GM12878 (cell line): Measurements from ENCODE around the gene SLC39A5. TPM values are rescaled to one million over a fixed set of nuclear protein-coding genes. Genes with fewer than 3 reads are reported as not detected.

Source experiments
- ATAC-seq: fragments of 200-7000 bp; cut with Tn5 transposase; 3 replicates; pipeline ENCODE4 v1.9.1; 2020; ENCODE audit warnings: mild to moderate bottlenecking, moderate library complexity
- BruUV-seq: library from RNA; stranded (reverse); fragments of 400-500 nt; replicated peaks from 2 replicates; lab custom pipeline; 2021; lab: Mats Ljungman, UMichigan
- CTCF ChIA-PET: fragments of 300-600 bp; sonication (Branson Sonifier 250); formaldehyde crosslinking; extraction: SDS; loops from one replicate; lab custom pipeline; 2021; ENCODE audit warnings: inconsistent platforms; lab: Yijun Ruan, JAX
- POLR2A ChIA-PET: fragments of 350-600 bp; formaldehyde crosslinking; extraction: SDS; loops from one replicate; lab custom pipeline; 2021; ENCODE audit warnings: inconsistent platforms; lab: Charles Lee
- RAD21 ChIA-PET: fragments of 300-600 bp; sonication (Branson Sonifier 250); formaldehyde crosslinking; loops from one replicate; lab custom pipeline; 2023; ENCODE audit warnings: antibody characterized with exemption; ENCODE audit not compliant: unreplicated experiment; lab: Charles Lee
- SMC1A ChIA-PET: fragments of 300-600 bp; sonication (Branson Sonifier 250); formaldehyde crosslinking; loops from one replicate; lab custom pipeline; 2023; ENCODE audit not compliant: unreplicated experiment, uncharacterized antibody; lab: Charles Lee
- DNase-seq: peaks from one replicate; pipeline ENCODE4 v3.0.0-alpha.2; 2011; ENCODE audit warnings: low read depth, low spot score
- FAIRE-seq: peaks from 3 replicates; lab custom pipeline; 2011; peaks lifted over from hg19 to GRCh38; lab: Jason Lieb, UNC
- H2AFZ ChIP-seq: 2 replicates; pipeline ENCODE4 v1.6.0; 2011; ENCODE audit warnings: low read depth, low read length, control low read depth; ENCODE audit not compliant: control insufficient read depth
- H3K27ac ChIP-seq: 2 replicates; pipeline ENCODE4 v1.5.1; 2011; ENCODE audit warnings: control low read depth; ENCODE audit not compliant: control insufficient read depth, insufficient read depth
- H3K27me3 ChIP-seq, 2 experiments: replicated peaks in 1 of 2; 2 replicates each; pipeline versions ENCODE4 v1.6.0 to v1.6.1; 2011; ENCODE audit warnings: low read length in 1 of 2; ENCODE audit not compliant: control insufficient read depth in 2 of 2, insufficient read depth in 2 of 2
- H3K36me3 ChIP-seq, 2 experiments: 2 replicates each; pipeline ENCODE4 v1.5.1; 2011; ENCODE audit warnings: low read length in 1 of 2; ENCODE audit not compliant: control insufficient read depth in 2 of 2, insufficient read depth in 2 of 2
- H3K4me1 ChIP-seq: 2 replicates; pipeline ENCODE4 v1.6.1; 2011; ENCODE audit warnings: mild to moderate bottlenecking, low read length, moderate library complexity, mixed read lengths; ENCODE audit not compliant: control insufficient read depth, insufficient read depth
- H3K4me2 ChIP-seq: 2 replicates; pipeline ENCODE4 v1.6.0; 2011; ENCODE audit warnings: control low read depth; ENCODE audit not compliant: control insufficient read depth, insufficient read depth
- H3K4me3 ChIP-seq: fragments of 200-600 bp; sonication (generic); 2 replicates; pipeline ENCODE4 v1.5.1; 2016
- H3K79me2 ChIP-seq: 2 replicates; pipeline ENCODE4 v1.6.0; 2011; ENCODE audit warnings: low read length; ENCODE audit not compliant: control insufficient read depth, insufficient read depth
- H3K9ac ChIP-seq: 2 replicates; pipeline ENCODE4 v1.8.0; 2011; ENCODE audit warnings: low read length, control low read depth, mixed read lengths; ENCODE audit not compliant: control insufficient read depth, insufficient read depth
- H3K9me3 ChIP-seq: replicated peaks from 3 replicates; pipeline ENCODE4 v1.5.1; 2011; ENCODE audit warnings: mild to moderate bottlenecking, low read length; ENCODE audit not compliant: control insufficient read depth, insufficient read depth
- H4K20me1 ChIP-seq: 2 replicates; pipeline ENCODE4 v1.6.0; 2011; ENCODE audit not compliant: control insufficient read depth, insufficient read depth
- EED ChIP-seq: sonication (generic); IDR thresholded peaks from 2 replicates; pipeline ENCODE4 v1.6.1; 2016; ENCODE audit warnings: antibody characterized with exemption, low read depth
- GATAD2B ChIP-seq: fragments of 450-650 bp; conservative IDR thresholded peaks from 2 replicates; pipeline ENCODE4 v1.6.1; 2017; ENCODE audit warnings: low read depth, mild to moderate bottlenecking, moderate library complexity
- HDGF ChIP-seq: fragments of 450-650 bp; IDR thresholded peaks from 2 replicates; pipeline ENCODE4 v1.6.1; 2016; ENCODE audit warnings: antibody characterized with exemption
- MYB ChIP-seq: fragments of 150-350 bp; IDR thresholded peaks from 2 replicates; pipeline ENCODE4 v1.6.1; 2014; ENCODE audit warnings: mild to moderate bottlenecking, low read depth, low read length, borderline replicate concordance
- MYC ChIP-seq: IDR thresholded peaks from 2 replicates; pipeline ENCODE4 v1.6.1; 2011; ENCODE audit warnings: mild to moderate bottlenecking, low read length, moderate library complexity, inconsistent platforms; ENCODE audit not compliant: insufficient read depth, insufficient replicate concordance, insufficient read length, severe bottlenecking
- NFIC ChIP-seq: IDR thresholded peaks from 2 replicates; pipeline ENCODE4 v1.6.1; 2012; ENCODE audit warnings: low read depth, mild to moderate bottlenecking, inconsistent platforms, low read length, moderate library complexity
- POLR2AphosphoS2 ChIP-seq: IDR thresholded peaks from 2 replicates; pipeline ENCODE4 v1.6.1; 2011; ENCODE audit warnings: low read depth, mild to moderate bottlenecking, low read length, improper control_type of control experiment, moderate library complexity
- RAD21 ChIP-seq: IDR thresholded peaks from 2 replicates; pipeline ENCODE4 v1.6.1; 2011; ENCODE audit warnings: mild to moderate bottlenecking, low read depth, low read length, moderate library complexity; ENCODE audit not compliant: insufficient read depth
- RAD51 ChIP-seq: fragments of 450-650 bp; IDR thresholded peaks from 2 replicates; pipeline ENCODE4 v1.6.1; 2016; ENCODE audit warnings: moderate library complexity, mild to moderate bottlenecking, inconsistent platforms
- RFX5 ChIP-seq: IDR thresholded peaks from 2 replicates; pipeline ENCODE4 v1.6.1; 2011; ENCODE audit warnings: low read depth, low read length, improper control_type of control experiment
- SMAD5 ChIP-seq: IDR thresholded peaks from 2 replicates; pipeline ENCODE4 v1.6.1; 2016; ENCODE audit warnings: antibody characterized with exemption, low read depth
- WRNIP1 ChIP-seq: IDR thresholded peaks from 2 replicates; pipeline ENCODE4 v1.6.1; 2011; ENCODE audit warnings: low read depth, low read length, improper control_type of control experiment, borderline replicate concordance
- ZBED1 ChIP-seq: IDR thresholded peaks from 2 replicates; pipeline ENCODE4 v1.6.1; 2016; ENCODE audit warnings: borderline replicate concordance
- ZNF274 ChIP-seq: IDR thresholded peaks from one replicate; pipeline ENCODE4 v1.8.0; 2011; ENCODE audit not compliant: insufficient read length, insufficient read depth
- WGBS: methylation state at CpG from one replicate; pipeline ENCODE4 v1.1.6; 2016; ENCODE audit warnings: low lambda C conversion rate; ENCODE audit not compliant: insufficient replicate concordance, insufficient coverage; ENCODE audit errors: missing lambda C conversion rate; 5-methylcytosine and 5-hydroxymethylcytosine counted together
- in situ Hi-C: fragments of 300-500 bp; cut with MboI; formaldehyde crosslinking; loops from 9 replicates; pipeline ENCODE4 v1.14.3; 2018; ENCODE audit warnings: mixed read lengths
- intact Hi-C: fragments of 100-400 bp; cut with micrococcal nuclease; formaldehyde crosslinking; loops from one replicate; pipeline ENCODE4 v1.14.2; 2022; ENCODE audit not compliant: unreplicated experiment
- polyA plus RNA-seq, 11 experiments: library from polyadenylated mRNA; depleted of rRNA in 4 of 11; unstranded in 6 of 11; stranded (reverse) in 5 of 11; fragments of >200 nt; fragmentation: Nextera tagmentation in 4 of 11; fragmentation: Illumina TruSeq in 1 of 11; extraction: Ambion mirVana in 4 of 11; extraction: Trizol in 1 of 11; gene quantifications; 1 replicate in 1 of 11; 2 replicates in 10 of 11; pipeline versions ENCODE4 v1.2.1 to v1.2.3, GENCODE V29; 2011 to 2016; ENCODE audit warnings: inconsistent platforms in 2 of 11, missing spikeins in 2 of 11, low read depth in 1 of 11
- total RNA-seq, 4 experiments: library from RNA; depleted of rRNA in 3 of 4; stranded (reverse); fragments of >200 nt in 3 of 4; fragmentation: Illumina TruSeq in 1 of 4; extraction: Trizol in 1 of 4; gene quantifications; 2 replicates each; pipeline versions ENCODE4 v1.2.1 to v1.2.3, GENCODE V29; 2013 to 2021
- TF ChIP-seq, protein P1 (sequence below): IDR thresholded peaks from 2 replicates; pipeline ENCODE4 v1.6.1; 2011; ENCODE audit warnings: borderline replicate concordance, low read depth, mild to moderate bottlenecking, moderate library complexity, low read length; ENCODE audit not compliant: insufficient read depth, poor library complexity, severe bottlenecking
- TF ChIP-seq, protein P2 (sequence below): IDR thresholded peaks from 2 replicates; pipeline ENCODE4 v1.6.1; 2012; ENCODE audit warnings: low read length, inconsistent platforms
- TF ChIP-seq, protein P3 (sequence below): IDR thresholded peaks from 2 replicates; pipeline ENCODE4 v1.6.1; 2012; ENCODE audit warnings: low read depth, low read length, improper control_type of control experiment

SLC39A5 gene
- total and polyA plus RNA-seq, 10 of the 15 experiments (the other 5 are each of a cell fraction or from before 2014, with no cell fraction given) = 0.15 to 0.56 (median 0.15) TPM; not detected in 7

DNA sequence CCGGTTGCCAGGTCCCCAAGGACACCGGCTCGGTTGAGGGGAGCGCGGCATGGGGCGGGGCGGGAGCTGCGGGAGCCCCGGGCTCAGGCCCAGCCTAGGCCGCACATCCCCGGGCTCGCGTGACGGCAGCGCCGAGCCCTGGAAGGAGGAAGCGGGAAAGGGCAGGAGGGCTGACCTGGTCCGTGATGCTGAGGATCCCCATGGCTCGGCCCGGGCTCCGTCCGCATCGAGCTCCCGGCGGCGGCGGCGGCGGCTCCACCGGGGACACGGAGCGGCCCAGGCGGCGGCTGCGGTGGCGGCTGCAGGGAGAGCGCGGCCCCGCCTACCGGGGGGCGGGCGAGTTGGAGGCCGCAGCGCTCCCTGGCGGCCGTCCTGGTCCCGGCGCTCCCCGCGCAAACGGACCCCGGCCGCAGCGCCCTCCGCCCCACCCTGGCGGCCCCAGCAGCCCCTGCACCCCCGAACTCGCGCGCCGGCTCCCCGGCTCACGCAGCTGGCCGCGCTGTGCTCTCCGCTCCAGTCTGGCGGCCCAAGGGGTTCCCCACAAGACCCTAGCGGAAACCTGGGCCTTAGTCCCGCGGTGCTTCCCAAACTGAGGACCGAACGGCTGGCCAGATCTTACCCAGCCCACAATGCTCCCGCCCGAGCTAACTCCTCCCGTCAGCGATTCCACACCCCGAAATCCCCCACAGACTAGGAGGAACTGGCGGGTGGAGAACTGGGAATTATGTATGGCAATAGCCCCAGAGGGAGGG, 28.4 kb downstream of the SLC39A5 start, which contains the start of gene ANKRD52:
ANKRD52 (minus strand) TSS at position 317 of the 752 bp plus-strand sequence; CDS start at position 202, 115 bp downstream.
- H4K20me1 ChIP-seq = no peaks in the 10 kb centered on the region
- TF ChIP-seq RFX5 = no peak
- TF ChIP-seq SMAD5 = no peak
- TF ChIP-seq WRNIP1 = no peak
- TF ChIP-seq MYB = no peak
- no peak for TF ChIP-seq ZNF274
- no peak for TF ChIP-seq RAD21
- TF ChIP-seq MYC = no peak
- TF ChIP-seq HDGF = no peak
- TF ChIP-seq EED = no peak; the same call in none of the 2 replicates
- no peak for TF ChIP-seq RAD51
- TF ChIP-seq, protein P1, sequence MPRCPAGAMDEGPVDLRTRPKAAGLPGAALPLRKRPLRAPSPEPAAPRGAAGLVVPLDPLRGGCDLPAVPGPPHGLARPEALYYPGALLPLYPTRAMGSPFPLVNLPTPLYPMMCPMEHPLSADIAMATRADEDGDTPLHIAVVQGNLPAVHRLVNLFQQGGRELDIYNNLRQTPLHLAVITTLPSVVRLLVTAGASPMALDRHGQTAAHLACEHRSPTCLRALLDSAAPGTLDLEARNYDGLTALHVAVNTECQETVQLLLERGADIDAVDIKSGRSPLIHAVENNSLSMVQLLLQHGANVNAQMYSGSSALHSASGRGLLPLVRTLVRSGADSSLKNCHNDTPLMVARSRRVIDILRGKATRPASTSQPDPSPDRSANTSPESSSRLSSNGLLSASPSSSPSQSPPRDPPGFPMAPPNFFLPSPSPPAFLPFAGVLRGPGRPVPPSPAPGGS = no peak
- TF ChIP-seq NFIC = no peak
- peak; percentile 97 for TF ChIP-seq GATAD2B
- TF ChIP-seq POLR2AphosphoS2 = no peak
- TF ChIP-seq ZBED1 = no peak
- TF ChIP-seq, protein P2, sequence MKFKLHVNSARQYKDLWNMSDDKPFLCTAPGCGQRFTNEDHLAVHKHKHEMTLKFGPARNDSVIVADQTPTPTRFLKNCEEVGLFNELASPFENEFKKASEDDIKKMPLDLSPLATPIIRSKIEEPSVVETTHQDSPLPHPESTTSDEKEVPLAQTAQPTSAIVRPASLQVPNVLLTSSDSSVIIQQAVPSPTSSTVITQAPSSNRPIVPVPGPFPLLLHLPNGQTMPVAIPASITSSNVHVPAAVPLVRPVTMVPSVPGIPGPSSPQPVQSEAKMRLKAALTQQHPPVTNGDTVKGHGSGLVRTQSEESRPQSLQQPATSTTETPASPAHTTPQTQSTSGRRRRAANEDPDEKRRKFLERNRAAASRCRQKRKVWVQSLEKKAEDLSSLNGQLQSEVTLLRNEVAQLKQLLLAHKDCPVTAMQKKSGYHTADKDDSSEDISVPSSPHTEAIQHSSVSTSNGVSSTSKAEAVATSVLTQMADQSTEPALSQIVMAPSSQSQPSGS = no peak
- TF ChIP-seq, protein P3, sequence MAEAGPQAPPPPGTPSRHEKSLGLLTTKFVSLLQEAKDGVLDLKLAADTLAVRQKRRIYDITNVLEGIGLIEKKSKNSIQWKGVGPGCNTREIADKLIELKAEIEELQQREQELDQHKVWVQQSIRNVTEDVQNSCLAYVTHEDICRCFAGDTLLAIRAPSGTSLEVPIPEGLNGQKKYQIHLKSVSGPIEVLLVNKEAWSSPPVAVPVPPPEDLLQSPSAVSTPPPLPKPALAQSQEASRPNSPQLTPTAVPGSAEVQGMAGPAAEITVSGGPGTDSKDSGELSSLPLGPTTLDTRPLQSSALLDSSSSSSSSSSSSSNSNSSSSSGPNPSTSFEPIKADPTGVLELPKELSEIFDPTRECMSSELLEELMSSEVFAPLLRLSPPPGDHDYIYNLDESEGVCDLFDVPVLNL = no peak

More for the DNA sequence above, 28.4 kb downstream of the SLC39A5 start, which contains the start of gene ANKRD52:
- peak within 1 kb of the TSS; percentile 80 for H3K9ac ChIP-seq
- H3K27ac ChIP-seq = peak within 1 kb of the TSS; percentile 73
- ChIA-PET POLR2A (interaction anchor here (0.5 to 1.7 kb wide), 8 partner anchors 17 to 140 kb away, joined by 3 to 8 read pairs (median 4); partner anchors contain the start of genes ESYT1, RNF41 and ZC3H10), CTCF (interaction anchor here (0.7 to 3.5 kb wide), 21 partner anchors 8 to 319 kb away, joined by 3 to 25 read pairs (median 4); partner anchors contain the start of genes CNPY2, COQ10A, IL23A and RNF41), RAD21 (interaction anchor here (0.6 to 2.8 kb wide), 9 partner anchors 32 to 291 kb away, joined by 3 to 12 read pairs (median 4); partner anchors contain the start of genes CNPY2, CS, RNF41 and SMARCC2), SMC1A (interaction anchor here (0.7 to 1.4 kb wide), 4 partner anchors 14 to 205 kb away, joined by 3 to 5 read pairs (median 4); partner anchors contain the start of gene RNF41)
- peak within 1 kb of the TSS; percentile 91 for H3K4me2 ChIP-seq
- in situ Hi-C loops (no loop called here), intact Hi-C loops (loop anchor here (2.0 kb wide), 2 partner anchors 131 to 139 kb away; partner anchors contain the start of gene ZC3H10)
- H2AFZ ChIP-seq = peak within 1 kb of the TSS; percentile 99
- H3K79me2 ChIP-seq = peaks cover 11% of the 10 kb centered on the region
- no peak for DNase-seq
- peak within 1 kb of the TSS; percentile 95 for H3K4me3 ChIP-seq
- peak; percentile 98 for ATAC-seq
- H3K4me1 ChIP-seq = peaks cover 7% of the 10 kb centered on the region
- no peaks in the 10 kb centered on the region for H3K9me3 ChIP-seq
- 1% methylated on average over 32 of the region's 78 CpGs for WGBS
- no peak for FAIRE-seq
- peaks cover 1 to 10% of the 10 kb centered on the region in 2 experiments for H3K36me3 ChIP-seq
- no peaks in the 10 kb centered on the region for H3K27me3 ChIP-seq
- no TSS peak for BruUV-seq
